ENCODE data around the gene CSPG5.
A peak's percentile ranks its signal among the peaks of the same experiment; 100 is the strongest.

CSPG5 gene, protein sequence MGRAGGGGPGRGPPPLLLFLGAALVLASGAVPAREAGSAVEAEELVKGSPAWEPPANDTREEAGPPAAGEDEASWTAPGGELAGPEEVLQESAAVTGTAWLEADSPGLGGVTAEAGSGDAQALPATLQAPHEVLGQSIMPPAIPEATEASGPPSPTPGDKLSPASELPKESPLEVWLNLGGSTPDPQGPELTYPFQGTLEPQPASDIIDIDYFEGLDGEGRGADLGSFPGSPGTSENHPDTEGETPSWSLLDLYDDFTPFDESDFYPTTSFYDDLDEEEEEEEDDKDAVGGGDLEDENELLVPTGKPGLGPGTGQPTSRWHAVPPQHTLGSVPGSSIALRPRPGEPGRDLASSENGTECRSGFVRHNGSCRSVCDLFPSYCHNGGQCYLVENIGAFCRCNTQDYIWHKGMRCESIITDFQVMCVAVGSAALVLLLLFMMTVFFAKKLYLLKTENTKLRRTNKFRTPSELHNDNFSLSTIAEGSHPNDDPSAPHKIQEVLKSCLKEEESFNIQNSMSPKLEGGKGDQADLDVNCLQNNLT

DNA sequence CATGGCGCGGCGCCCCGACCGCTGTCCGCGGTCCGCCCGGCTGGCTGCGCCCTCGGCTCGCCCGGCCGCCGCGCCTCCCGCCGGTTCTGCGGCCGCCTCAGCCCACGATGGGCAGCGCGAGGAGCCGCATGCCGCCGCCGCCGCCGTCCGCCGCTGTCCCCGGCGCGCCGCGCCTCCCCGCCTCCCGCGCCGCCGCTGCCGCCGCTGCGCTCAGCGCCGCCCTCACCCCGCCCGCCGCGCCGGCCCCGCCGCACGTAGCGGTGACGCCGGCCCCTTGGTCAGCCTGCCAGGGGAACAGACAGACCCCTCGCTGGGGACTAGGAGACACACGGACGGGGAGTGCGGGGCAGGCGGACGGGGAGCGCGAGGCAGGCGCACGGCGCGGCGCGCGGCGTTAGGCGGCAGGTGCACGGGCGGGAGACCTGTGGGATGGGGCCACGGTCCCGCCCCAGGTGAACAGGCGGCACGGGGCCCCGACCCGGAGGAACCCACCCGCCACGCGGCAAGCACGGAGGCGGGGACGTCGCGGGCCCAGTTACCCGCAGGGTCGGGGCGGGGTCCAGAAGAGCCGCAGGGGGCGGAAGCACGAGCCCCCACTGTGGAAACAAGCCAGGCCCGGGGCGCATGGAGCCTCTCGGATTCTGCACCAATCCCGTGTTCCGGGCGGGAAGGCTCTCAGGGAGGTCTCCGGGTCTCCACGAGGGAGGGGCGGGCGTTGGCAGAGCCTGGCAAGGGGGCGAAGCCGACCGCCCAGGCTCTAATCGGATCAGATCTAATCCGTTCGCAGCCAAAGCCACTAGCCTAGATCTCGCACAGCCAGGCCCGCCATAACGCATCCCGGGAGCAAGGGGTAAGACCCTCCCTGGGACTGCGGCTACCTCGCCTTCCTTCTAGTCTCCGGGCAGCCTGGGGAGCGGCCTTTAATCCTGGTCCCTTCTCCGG lies at the start of gene CSPG5:
TSS of gene CSPG5 (minus strand) at position 175 of the 942 bp plus-strand sequence. CDS start at position 3, 172 bp downstream.
- DNase-seq (ENCODE audit: low spot score) = peak; percentile 71

DNA sequence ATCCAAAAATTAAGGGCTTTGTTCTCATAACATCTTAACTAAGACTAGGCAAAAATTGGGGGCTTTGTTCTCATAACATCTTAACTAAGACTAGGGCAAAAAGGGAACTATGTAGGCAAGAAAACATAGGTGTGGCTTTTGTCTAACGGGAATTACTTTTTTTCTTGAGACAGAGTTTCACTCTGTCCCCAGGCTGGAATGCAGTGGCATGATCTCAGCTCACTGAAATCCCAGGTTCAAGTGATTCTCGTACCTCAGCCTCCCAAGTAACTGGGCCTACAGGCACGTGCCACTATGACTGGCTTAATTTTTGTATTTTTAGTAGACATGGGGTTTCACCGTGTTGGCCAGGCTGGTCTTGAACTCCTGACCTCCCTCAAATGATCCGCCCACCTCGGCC lies 49.8 kb upstream of the CSPG5 start:
- no peak for DNase-seq (ENCODE audit: low spot score)

DNA sequence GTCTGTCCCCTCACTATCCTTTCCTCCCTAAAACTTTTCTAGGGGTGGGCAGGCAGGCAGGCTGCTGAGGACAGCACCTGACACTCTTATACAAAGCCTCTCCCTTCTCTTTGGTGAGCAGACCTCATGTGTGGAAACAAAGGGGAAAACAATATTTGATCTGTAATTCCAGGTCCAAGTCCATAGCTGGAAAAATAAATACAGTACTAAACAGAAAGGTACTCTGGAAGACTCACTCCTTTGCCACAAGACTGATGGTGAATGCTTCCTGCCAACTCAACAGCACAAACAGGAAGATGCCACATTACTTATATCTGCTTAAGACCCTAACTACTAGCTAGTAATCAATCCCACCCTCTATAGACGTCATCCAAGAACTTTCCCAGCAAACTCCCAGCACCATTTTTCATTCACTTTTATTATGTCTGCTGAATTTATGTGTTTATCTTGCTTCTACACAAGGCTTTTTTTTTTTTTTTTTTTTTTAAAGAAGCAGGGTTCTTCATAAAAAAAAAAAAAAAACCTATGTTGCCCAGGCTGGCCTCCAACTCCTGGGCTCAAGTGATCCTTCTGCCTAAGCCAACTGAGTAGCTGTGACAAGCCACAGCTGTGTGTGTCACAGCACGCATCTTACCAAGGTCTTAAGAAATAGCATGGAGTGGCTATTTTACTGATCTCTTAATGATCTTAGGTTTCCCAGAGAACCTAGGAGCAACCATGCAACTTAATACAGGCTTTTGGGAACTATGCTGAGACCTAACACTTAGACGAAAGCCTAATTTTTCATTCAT lies 44.2 kb upstream of the CSPG5 start:
- DNase-seq (ENCODE audit: low spot score) = no peak

DNA sequence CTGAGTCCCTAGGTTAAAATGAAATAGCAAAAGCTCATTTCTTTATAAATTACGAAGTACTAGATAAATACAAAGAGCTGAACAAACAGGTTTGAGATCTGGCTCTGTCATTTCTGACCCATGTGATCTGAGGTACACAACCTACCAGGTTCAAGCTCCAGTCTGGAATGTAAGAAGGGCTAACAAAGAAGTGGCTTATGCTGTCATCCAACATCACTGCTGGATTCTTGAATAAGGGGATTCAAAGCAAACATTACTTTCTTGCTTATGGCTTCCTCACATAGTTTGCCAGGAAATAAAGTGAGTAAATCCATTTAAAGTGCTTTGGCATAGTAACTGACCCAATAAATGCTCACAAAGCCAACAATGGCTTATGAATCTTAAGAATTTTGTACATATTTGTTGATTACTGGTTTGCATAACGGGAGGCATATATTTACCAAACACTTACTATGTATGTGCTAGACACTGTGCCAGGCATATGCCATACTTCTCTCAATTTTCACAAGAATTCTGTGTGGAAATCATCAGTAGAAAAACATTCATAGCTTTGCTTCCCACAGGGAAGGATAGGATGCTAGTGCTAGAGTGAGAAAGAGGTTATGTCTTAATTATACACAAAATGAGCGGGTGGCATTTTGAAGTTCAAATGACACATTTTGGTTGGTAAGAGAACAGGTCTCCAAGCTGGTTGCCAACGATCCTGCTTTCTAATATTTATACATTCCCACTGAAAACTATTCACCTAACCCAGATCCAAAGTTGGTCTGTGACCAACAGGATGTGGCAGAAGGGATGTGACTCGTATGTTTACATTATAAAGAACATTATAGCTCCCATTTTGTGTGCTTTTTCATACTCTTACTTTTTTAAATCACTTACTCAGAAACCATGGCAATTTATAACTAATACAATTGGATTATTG lies 38.7 kb upstream of the CSPG5 start:
- peak; percentile 7 for DNase-seq (ENCODE audit: low spot score)

DNA sequence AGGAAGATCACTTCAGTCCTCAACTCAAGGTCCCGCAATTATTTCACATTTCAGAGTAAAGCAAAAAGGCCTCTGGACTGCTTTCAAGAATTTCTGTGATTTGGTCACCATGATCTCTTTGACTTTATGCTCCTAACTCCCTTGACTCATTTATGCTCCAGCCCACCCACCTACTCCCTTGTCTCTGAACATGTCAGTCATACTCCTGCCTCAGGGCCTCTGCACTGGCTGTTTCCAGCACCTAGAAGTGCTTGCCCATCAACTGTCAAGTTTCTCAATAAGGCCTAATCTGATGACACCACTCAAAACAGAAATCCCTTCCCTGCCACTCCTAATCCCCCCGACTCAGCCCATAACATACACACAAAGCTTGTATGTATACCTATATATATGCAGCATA lies 36.1 kb upstream of the CSPG5 start:
- no peak for DNase-seq (ENCODE audit: low spot score)

DNA sequence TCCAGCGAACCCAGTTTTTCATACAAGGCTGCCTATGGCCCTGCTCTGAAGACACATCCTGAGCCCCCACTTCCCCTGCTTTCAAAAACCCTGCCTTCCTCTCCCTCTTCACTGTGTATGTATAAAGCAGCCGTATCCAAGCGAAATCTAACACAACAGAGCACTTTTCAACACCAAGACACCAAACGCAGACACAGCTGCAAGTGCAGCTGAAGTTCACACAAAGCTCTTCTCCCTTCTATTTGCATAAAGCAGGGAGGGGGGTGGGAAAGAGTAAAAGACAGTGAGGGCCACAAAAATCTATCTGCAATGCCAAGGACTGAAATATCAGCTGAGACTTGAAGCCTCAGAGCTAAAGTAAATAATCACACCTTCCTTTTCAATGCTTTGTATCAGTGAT lies 35.1 kb upstream of the CSPG5 start:
- DNase-seq (ENCODE audit: low spot score) = no peak

DNA sequence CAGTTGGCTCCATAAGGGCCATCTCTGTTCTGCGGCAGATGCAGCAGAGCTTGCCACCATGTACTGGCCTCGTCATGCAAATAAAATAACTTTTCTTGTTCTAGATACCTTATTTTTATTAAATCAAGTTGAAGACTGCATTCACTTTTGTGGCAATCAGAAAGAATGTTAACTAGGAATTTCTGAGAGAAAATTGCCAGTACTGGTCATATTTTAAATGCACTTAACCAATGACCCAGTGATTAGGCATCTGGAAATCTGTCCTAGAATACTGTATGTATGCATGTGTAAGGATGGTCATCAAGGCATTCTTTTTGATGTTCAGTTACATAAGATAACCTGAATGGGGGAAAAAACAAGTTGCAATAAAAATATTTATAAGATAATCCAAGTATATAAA lies 34.2 kb upstream of the CSPG5 start:
- DNase-seq (ENCODE audit: low spot score) = no peak

DNA sequence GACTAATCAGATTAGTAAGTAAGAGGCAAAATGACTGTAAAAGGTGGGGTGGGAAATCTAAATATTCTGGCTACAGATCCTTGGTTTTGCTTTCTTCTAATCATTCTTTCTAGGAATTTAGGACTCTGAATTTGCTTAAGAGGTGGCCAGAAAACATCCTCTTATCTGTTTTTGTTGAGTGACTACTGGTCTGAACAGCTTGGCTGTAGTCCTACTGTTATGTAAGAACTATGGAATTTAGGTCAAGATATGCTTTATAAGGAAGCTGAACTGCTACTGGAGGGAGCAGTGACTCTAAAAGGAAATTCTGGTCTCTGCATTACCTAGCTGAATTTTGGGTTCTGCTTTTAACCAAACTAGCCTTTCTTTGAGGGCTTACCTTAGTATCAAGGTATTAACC lies 33.5 kb upstream of the CSPG5 start:
- peak; percentile 36 for DNase-seq (ENCODE audit: low spot score)

DNA sequence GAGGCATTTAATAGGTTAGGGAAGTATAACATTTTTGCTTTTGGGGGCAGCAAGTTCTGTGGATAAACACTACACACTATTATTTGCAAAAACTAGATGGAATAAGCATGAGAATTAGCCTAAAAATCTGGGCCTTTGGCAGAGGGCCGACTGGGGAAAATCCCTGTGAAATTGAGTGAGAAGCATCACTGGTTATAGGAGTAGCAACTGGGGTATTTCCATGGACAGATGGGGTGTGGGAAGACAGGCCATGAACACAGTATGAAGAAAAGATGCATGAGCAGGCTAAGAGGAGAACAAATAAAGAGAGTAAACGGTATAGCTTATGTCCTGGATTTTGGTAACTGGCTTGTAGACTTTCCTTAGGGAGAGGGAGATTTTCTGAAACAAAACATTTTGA lies 32.9 kb upstream of the CSPG5 start:
- DNase-seq (ENCODE audit: low spot score) = no peak

DNA sequence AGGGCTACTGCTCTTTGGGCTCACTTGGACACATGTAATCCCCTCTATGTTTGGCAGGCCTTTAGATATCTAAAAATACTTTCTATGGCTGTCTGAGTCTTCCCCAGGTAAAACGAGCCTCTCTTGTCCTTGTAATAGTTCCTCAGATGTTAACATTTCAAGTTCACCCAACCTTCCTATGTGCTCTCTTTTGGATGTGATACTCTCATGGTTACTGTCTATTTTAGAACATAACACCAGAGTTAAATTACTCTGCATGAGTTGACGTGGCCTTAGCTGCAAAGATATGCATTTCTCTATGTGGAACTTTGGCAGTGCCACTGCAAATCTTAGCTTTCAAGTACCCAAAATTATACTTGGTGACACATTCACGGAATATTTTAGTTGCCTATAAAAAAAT lies 31.9 kb upstream of the CSPG5 start:
- no peak for DNase-seq (ENCODE audit: low spot score)

DNA sequence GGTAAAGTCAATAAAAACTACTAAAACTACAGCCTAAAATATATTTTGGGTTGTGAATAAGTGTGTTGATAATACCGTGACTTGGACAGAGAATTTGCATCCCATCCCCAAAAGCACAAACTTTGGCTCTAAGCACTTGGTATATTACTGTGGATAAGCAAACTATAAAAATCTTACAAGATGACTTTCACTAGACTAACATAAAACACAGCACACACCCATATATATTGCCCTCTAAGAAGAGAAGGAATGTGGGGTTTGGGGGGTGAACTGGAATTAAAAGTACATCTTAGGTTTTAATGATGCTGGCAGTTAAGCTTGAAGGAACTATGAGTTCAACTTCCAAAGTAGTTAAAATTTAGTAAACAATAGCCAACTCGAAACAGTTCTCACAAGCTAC lies 28.7 kb upstream of the CSPG5 start:
- DNase-seq (ENCODE audit: low spot score) = no peak

DNA sequence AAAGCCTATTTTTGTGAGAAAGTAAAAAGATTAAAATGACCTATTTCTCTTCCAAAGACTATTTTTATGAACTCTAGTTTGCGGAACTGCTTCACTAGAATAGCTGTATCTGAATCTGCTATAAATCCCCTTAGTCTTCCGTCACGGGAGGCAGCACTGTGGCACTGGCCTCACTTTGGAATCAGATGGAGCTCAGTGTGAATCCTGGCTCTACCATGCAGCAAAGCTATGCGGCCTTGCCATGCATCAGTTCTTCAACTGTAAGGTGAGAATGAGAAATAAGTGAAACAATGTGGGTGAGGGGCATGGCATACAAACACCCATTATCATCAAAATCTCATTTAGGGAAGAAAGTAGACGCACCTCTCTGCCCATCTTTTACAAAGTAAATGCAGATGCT lies 27.5 kb upstream of the CSPG5 start:
- DNase-seq (ENCODE audit: low spot score) = no peak

DNA sequence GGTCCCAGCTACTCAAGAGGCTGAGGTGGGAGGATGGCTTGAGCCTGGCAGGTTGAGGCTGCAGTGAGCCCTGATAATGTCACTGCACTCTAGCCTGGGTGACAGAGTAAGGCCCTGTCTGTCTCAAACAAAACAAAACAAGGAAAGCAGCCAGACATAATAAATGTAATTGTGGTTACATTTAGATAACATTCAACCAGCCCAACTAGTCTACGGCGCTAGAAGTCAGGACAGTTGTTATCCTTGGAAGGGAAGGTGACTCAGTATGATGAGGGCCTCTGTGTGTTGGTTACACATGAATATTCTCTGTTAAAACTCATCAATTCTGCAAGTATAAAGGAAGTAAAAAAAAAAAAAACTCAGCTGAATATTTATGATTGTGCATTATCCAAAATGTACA lies 27.0 kb upstream of the CSPG5 start:
- DNase-seq (ENCODE audit: low spot score) = no peak

DNA sequence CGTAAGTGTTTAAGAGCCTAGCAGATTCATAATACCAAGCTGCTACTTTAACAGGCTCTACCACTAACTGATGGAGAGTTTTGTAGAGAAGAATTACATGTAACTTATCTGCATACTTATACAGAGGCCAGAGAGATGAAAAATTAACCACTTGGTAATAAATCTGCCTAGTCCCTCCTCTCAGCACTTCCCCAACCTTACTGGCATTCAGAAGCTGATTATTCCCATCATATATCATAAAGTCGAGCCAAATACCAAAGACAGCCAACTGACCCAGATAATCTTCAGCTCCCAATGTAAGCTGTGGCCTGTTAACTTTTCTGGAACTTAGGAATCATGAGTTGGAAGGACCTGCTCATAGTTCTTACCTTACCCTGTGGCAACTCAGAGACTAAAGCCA lies 25.5 kb upstream of the CSPG5 start:
- no peak for DNase-seq (ENCODE audit: low spot score)

DNA sequence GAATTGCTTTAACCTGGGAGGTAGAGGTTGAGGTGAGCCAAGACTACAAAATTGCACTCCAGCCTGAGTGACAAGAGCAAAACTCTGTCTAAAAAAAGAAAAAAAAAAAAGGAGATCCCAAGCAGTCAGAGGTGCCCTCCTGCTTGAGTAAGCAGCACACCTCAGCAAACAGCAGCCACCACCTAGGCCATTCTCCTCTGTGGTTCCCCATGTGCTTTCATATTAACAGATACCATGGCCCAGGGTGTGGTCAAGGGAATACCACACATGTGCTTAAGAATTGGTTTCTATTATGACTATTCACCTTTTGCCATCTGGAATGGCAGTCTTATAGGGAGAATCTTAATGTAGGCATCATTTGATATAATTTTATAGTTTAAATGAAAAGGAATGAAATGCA lies 24.7 kb upstream of the CSPG5 start:
- DNase-seq (ENCODE audit: low spot score) = no peak

DNA sequence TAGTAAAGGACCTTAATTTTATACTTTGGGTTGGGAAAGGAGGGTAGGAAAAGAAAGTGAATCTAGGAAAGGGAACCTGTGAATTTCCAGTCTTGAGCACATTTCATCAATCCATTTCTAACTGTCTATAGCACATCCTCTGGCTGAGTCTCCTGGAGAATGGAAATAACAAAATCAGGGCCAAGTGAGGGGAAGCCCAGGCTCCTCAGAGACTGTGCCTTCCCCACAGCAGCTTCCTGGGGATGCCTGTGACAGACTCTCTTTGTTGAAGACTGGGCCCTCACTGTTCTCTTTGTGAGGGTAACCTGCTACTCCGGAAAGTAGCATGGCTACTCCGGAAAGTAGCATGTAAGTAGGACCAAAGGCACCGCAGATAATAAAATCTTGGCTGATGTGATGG lies 22.6 kb upstream of the CSPG5 start:
- no peak for DNase-seq (ENCODE audit: low spot score)

DNA sequence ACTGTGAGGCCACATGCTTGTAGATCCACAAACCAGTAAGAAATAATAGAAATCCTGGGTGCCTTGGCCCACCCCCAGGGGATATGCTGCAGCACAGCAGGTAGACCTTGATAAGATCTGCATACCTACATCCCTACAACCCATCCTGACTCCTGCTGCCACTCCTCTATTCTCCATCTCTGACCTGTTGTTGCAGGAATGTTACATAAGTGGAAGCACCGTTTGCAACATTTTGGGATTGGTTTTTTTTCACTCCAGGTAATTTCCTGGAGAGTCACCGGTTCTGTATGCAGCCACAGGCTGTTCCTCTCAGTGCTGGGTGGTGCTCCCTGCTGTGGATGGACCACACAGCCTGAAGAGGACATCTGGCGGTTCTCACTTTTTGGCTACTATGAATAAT lies 16.1 kb upstream of the CSPG5 start:
- no peak for DNase-seq (ENCODE audit: low spot score)

DNA sequence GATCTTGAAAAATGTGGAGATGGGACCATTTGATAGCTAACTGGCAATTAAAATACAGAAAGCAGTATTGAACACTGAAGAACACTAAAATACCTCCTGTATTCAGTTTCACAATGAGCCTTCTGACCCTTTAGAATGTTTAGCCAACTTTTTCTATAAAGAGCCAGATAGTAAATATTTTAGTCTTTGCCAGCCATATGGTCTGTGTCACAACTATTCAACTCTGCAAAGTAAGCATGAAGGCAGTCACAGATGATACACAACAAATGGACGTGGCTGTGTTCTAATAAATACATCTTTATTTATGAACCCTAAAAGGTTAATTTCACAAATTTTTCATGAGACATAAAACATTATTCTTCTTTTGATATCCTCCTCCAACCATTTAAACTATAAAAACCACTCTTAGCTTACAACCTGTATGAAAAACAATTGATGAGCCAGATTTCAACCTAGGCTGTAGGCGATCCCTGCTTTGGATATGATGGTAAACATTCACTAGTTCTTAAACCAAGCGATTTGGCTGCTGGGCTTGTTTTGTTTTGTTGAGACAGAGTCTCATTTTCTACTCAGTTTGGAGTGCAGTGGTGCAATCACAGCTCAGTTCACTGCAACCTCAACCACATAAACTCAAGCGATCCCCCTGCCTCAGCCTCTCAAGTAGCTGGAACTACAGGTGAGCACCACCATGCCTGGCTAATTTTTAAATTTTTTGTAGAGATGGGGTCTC lies 13.6 kb upstream of the CSPG5 start:
- no peak for DNase-seq (ENCODE audit: low spot score)

DNA sequence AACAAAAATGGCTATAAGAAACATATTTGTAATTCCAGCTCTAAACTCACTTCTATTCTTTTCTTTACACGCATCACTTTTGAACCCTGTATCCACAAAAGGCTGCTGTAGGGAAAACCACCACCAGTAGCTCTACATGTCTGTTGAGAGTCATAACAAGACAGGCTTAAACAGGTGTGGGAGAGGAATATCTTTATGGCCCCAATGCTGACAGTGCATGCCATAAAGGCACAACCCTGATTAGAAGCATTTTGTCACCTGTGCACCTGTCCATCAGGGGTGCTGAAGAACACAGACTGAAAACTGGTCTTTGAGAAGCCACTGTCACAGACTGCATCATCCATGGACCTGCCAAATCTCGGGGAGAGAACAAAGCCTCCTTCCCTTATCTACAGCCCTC lies 11.6 kb upstream of the CSPG5 start:
- DNase-seq (ENCODE audit: low spot score) = no peak

DNA sequence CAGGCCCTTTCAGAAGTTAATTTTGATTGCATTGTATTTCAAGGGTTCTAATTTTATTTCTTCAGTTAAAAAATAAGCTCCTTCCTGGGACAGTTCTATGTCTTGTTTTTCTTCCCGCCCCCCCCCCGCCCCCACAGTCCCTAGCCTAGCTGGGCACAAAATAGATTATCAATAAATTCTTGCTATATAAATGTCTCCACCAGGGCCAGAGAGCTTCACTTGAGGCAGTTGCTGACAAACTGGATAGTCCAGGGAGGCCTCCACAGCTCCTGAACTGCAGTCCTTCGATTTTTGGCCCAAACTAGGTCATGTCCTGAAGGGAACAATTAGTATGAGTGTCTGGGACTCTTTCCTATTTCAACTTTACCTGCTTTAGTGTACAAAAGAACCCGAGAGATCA lies 9.9 kb upstream of the CSPG5 start:
- DNase-seq (ENCODE audit: low spot score) = no peak

All from AG08396 (cell line).